Skeletal muscle cell (primary cell): ENCODE data around the gene ODAD2.
"Not testable (repeated sequence)": the region's sequence is repeated elsewhere in the genome, so short reads cannot be mapped to it uniquely, and the experiment has no call there.

Experiments
- DNase-seq: peaks from one replicate; pipeline ENCODE4 v3.0.0-alpha.2; 2010; ENCODE audit warnings: low read depth
- H3K4me3 ChIP-seq: 2 replicates; pipeline ENCODE4 v1.5.1; 2011; ENCODE audit warnings: low read depth, mild to moderate bottlenecking, control low read depth, low read length, moderate library complexity

ODAD2 gene

GRCh38 chr10:27998954-27999275 lies at the start of gene ODAD2:
Gene ODAD2, minus strand, starts transcription at chr10:27999079. Its CDS starts 3,937 bp downstream, at chr10:27995142.
- peak within 1 kb of the TSS; percentile 59 for H3K4me3 ChIP-seq
- DNase-seq = no peak

GRCh38 chr10:28047061-28047460 lies 48.2 kb upstream of the ODAD2 start:
- H3K4me3 ChIP-seq = no peak overlapping the region
- DNase-seq = no peak

- no peak overlapping the region for H3K4me3 ChIP-seq
These were observed 47.7 kb upstream of the ODAD2 start for GRCh38 chr10:28046579-28046978.

GRCh38 chr10:28043941-28044340 lies 45.1 kb upstream of the ODAD2 start:
- no peak overlapping the region for H3K4me3 ChIP-seq
- no peak for DNase-seq

More at GRCh38 chr10:28046579-28046978, 47.7 kb upstream of the ODAD2 start:
- DNase-seq = no peak

- no peak for DNase-seq
These were observed 37.7 kb upstream of the ODAD2 start for GRCh38 chr10:28036587-28036986.

GRCh38 chr10:28020993-28021982 lies 22.4 kb upstream of the ODAD2 start:
- DNase-seq = peak; percentile 20
- H3K4me3 ChIP-seq = no peak overlapping the region

More at GRCh38 chr10:28036587-28036986, 37.7 kb upstream of the ODAD2 start:
- no peak overlapping the region for H3K4me3 ChIP-seq

GRCh38 chr10:28020080-28020860 lies 21.4 kb upstream of the ODAD2 start:
- H3K4me3 ChIP-seq = no peak overlapping the region
- DNase-seq = peak; percentile 21

- DNase-seq = no peak
- no peak overlapping the region for H3K4me3 ChIP-seq
These were observed 15.8 kb upstream of the ODAD2 start for GRCh38 chr10:28014651-28015050.

- no peak overlapping the region for H3K4me3 ChIP-seq
- DNase-seq = no peak
These were observed 14.2 kb upstream of the ODAD2 start for GRCh38 chr10:28012990-28013515.

GRCh38 chr10:28010821-28011220 lies 11.9 kb upstream of the ODAD2 start:
- H3K4me3 ChIP-seq = no peak overlapping the region
- DNase-seq = no peak

- no peak for DNase-seq
- H3K4me3 ChIP-seq = no peak overlapping the region
These were observed 9.2 kb upstream of the ODAD2 start for GRCh38 chr10:28008054-28008453.

GRCh38 chr10:28001353-28001752 lies 2.5 kb upstream of the ODAD2 start:
- no peak for DNase-seq
- H3K4me3 ChIP-seq = no peak overlapping the region

- DNase-seq = no peak
- peak overlapping the region; percentile 59 for H3K4me3 ChIP-seq
These were observed 513 bp downstream of the ODAD2 start for GRCh38 chr10:27998178-27998953.

GRCh38 chr10:27997865-27998177 lies 1.1 kb downstream of the ODAD2 start:
- peak overlapping the region; percentile 59 for H3K4me3 ChIP-seq
- DNase-seq = no peak

GRCh38 chr10:27995311-27995710 lies 3.6 kb downstream of the ODAD2 start:
- no peak overlapping the region for H3K4me3 ChIP-seq
- no peak for DNase-seq

- H3K4me3 ChIP-seq, DNase-seq: not testable (repeated sequence)
These were observed 9.5 kb downstream of the ODAD2 start for GRCh38 chr10:27989357-27989756.

- DNase-seq = no peak
- H3K4me3 ChIP-seq = no peak overlapping the region
These were observed 12.1 kb downstream of the ODAD2 start for GRCh38 chr10:27986821-27987220.

- no peak overlapping the region for H3K4me3 ChIP-seq
- DNase-seq = no peak
These were observed 15.9 kb downstream of the ODAD2 start for GRCh38 chr10:27982875-27983543.

- no peak overlapping the region for H3K4me3 ChIP-seq
- no peak for DNase-seq
These were observed 17.1 kb downstream of the ODAD2 start for GRCh38 chr10:27981744-27982143.
